Psoas muscle (tissue), 8 donors: ENCODE results near the gene ARHGAP19. TPM values are rescaled to one million over a fixed set of nuclear protein-coding genes. Genes with fewer than 3 reads are reported as not detected.

Source experiments
- ATAC-seq, 4 donors: fragments of 200-7000 bp; cut with Tn5 transposase; one replicate each; pipeline ENCODE4 v1.9.1; 2020; ENCODE audit warnings: moderate library complexity in 3 of 4, mild to moderate bottlenecking in 2 of 4
- DNase-seq, 2 donors: peaks; one replicate each; pipeline ENCODE4 v3.0.0-alpha.2; 2020
- H3K27ac ChIP-seq: fragments of 200-600 bp; one replicate; pipeline ENCODE4 v1.8.0; 2022
- H3K27me3 ChIP-seq, 3 donors: fragments of 200-600 bp in 1 of 3; one replicate each; pipeline versions ENCODE4 v1.6.1 to v1.8.0; 2013 to 2022; ENCODE audit warnings: low read length in 2 of 3, mild to moderate bottlenecking in 2 of 3, moderate library complexity in 1 of 3; ENCODE audit not compliant: insufficient read depth in 3 of 3
- H3K36me3 ChIP-seq, 2 donors: fragments of 200-600 bp in 1 of 2; one replicate each; pipeline versions ENCODE4 v1.6.1 to v1.8.0; 2013 to 2022; ENCODE audit warnings: low read depth in 1 of 2, mild to moderate bottlenecking in 1 of 2, moderate library complexity in 1 of 2; ENCODE audit not compliant: insufficient read depth in 1 of 2
- H3K4me1 ChIP-seq: fragments of 200-600 bp; one replicate; pipeline ENCODE4 v1.8.0; 2022
- H3K4me3 ChIP-seq: fragments of 200-600 bp; one replicate; pipeline ENCODE4 v1.8.0; 2022; ENCODE audit warnings: mild to moderate bottlenecking
- H3K9me3 ChIP-seq: fragments of 200-600 bp; one replicate; pipeline ENCODE4 v1.8.0; 2022
- CTCF ChIP-seq: fragments of 200-600 bp; IDR thresholded peaks from one replicate; pipeline ENCODE4 v1.8.0; 2022; ENCODE audit warnings: antibody characterized with exemption
- WGBS, 3 donors: extraction: QIAGEN DNeasy Blood & Tissue Kit; methylation state at CpG; one replicate each; pipeline versions ENCODE4 v1.1.6 to v1.1.7; 2013; 5-methylcytosine and 5-hydroxymethylcytosine counted together
- intact Hi-C, 2 donors: fragments of 100-400 bp; cut with DNase I; formaldehyde crosslinking; loops; one replicate each; pipeline versions ENCODE4 v1.11.0 to v1.14.2; 2022
- polyA plus RNA-seq, 3 donors: library from polyadenylated mRNA; stranded (reverse); fragments of 200-250 nt; gene quantifications; one replicate each; pipeline ENCODE4 v1.2.3, GENCODE V29; 2013
- total RNA-seq, 4 donors: library from RNA; stranded (reverse); fragmentation: NEBNext Ultra II Directional in 2 of 4; extraction: Animal tissue kit (Norgen Biotek cat#: 25700) in 2 of 4; gene quantifications; one replicate each; pipeline versions ENCODE4 v1.2.1 to v1.2.4, GENCODE V29; 2021 to 2023
- donor health status: healthy with polysubstance abuse.
- donor health status: DM: no; HTN: no; CAD: no; lungs with moderate emphysema.
- donor health status: Bipolar disorder and iron deficiency.
- donor health status: healthy.
- donor health status: DM: yes; HTN: yes; CAD: no.
- donor health status: DM: no; HTN: no; CAD: no.
- donor health status: DM: no; HTN: no; CAD: no.
- donor health status: DM: yes; HTN: yes; CAD: no.

Gene ARHGAP19
- total and polyA plus RNA-seq, 7 donors = 0.77 to 3.9 (median 1.8) TPM

- ATAC-seq = no peak
- no peak for DNase-seq
- H3K4me3 ChIP-seq = no peak overlapping the region
- H3K36me3 ChIP-seq = peaks cover 4 to 43% of the 10 kb centered on the region in 2 donors
- intact Hi-C loops = no loop called here
- H3K9me3 ChIP-seq = no peaks in the 10 kb centered on the region
- 91 to 95% (median 92%) methylated on average over 4 of the region's 4 CpGs for WGBS, 3 donors
- no peak overlapping the region for H3K27ac ChIP-seq
- H3K27me3 ChIP-seq = no peaks in the 10 kb centered on the region
- no peak for TF ChIP-seq CTCF
- H3K4me1 ChIP-seq = no peaks in the 10 kb centered on the region
Measured at GRCh38 chr10:97226398-97226797, 66.0 kb downstream of the ARHGAP19 start.

- no peak for TF ChIP-seq CTCF
- Histone ChIP-seq H3K27me3 (no peaks in the 10 kb centered on the region), H3K4me3 (no peak overlapping the region), H3K36me3 (peaks cover 4 to 43% of the 10 kb centered on the region in 2 donors), H3K27ac (no peak overlapping the region), H3K9me3 (no peaks in the 10 kb centered on the region), H3K4me1 (no peaks in the 10 kb centered on the region)
- 83 to 95% (median 87%) methylated on average over 4 of the region's 4 CpGs for WGBS, 3 donors
- ATAC-seq (no peak), DNase-seq (no peak)
- intact Hi-C loops = no loop called here
Measured at GRCh38 chr10:97224483-97225435, 67.7 kb downstream of the ARHGAP19 start.

- H3K27ac ChIP-seq = no peak overlapping the region
- H3K4me1 ChIP-seq = no peaks in the 10 kb centered on the region
- intact Hi-C loops = no loop called here
- H3K36me3 ChIP-seq = peaks cover 0 to 21% of the 10 kb centered on the region in 2 donors
- DNase-seq (no peak), ATAC-seq (no peak)
- no peaks in the 10 kb centered on the region for H3K9me3 ChIP-seq
- 94 to 96% (median 95%) methylated on average over 6 of the region's 6 CpGs for WGBS, 3 donors
- no peak for TF ChIP-seq CTCF
- H3K27me3 ChIP-seq = no peaks in the 10 kb centered on the region
- H3K4me3 ChIP-seq = no peak overlapping the region
Measured at GRCh38 chr10:97222326-97222961, 70.0 kb downstream of the ARHGAP19 start.

GRCh38 chr10:97220355-97220754 is 72.1 kb downstream of the ARHGAP19 start:
- H3K27ac ChIP-seq = no peak overlapping the region
- H3K4me1 ChIP-seq = no peaks in the 10 kb centered on the region
- H3K4me3 ChIP-seq = no peak overlapping the region
- peaks cover 0 to 6% of the 10 kb centered on the region in 2 donors for H3K36me3 ChIP-seq
- ATAC-seq (no peak), DNase-seq (no peak)
- intact Hi-C loops = no loop called here
- no peaks in the 10 kb centered on the region for H3K27me3 ChIP-seq
- H3K9me3 ChIP-seq = no peaks in the 10 kb centered on the region
- TF ChIP-seq CTCF = no peak
- 90 to 95% (median 93%) methylated on average over 3 of the region's 3 CpGs for WGBS, 3 donors
